Smooth muscle cell (in vitro differentiated cells): ENCODE data around the gene SERPINA3. TPM values are rescaled to one million over a fixed set of nuclear protein-coding genes. Genes with fewer than 3 reads are reported as not detected.

Experiments
- DNase-seq: peaks from one replicate; lab custom pipeline; 2025; ENCODE audit not compliant: unreplicated experiment; lab: John Stamatoyannopoulos, UW
- H2AFZ ChIP-seq: fragments of 200-600 bp; sonication (generic); 2 replicates; pipeline ENCODE4 v1.6.0; 2016; ENCODE audit warnings: antibody characterized with exemption, low read depth, mild to moderate bottlenecking
- H3F3A ChIP-seq: fragments of 200-600 bp; sonication (generic); 2 replicates; pipeline ENCODE4 v1.6.0; 2017; ENCODE audit warnings: antibody characterized with exemption, low read depth
- H3K27ac ChIP-seq: fragments of 200-600 bp; sonication (generic); 2 replicates; pipeline ENCODE4 v1.5.1; 2016; ENCODE audit warnings: low read depth, mild to moderate bottlenecking
- H3K27me3 ChIP-seq: fragments of 200-600 bp; sonication (generic); 2 replicates; pipeline ENCODE4 v1.6.1; 2016; ENCODE audit warnings: low read depth, mild to moderate bottlenecking
- H3K36me3 ChIP-seq: fragments of 200-600 bp; sonication (generic); 2 replicates; pipeline ENCODE4 v1.5.1; 2016; ENCODE audit warnings: low read depth
- H3K4me1 ChIP-seq: fragments of 200-600 bp; sonication (generic); 2 replicates; pipeline ENCODE4 v1.5.1; 2016; ENCODE audit warnings: low read depth
- H3K4me2 ChIP-seq: fragments of 200-600 bp; sonication (generic); 2 replicates; pipeline ENCODE4 v1.6.0; 2016; ENCODE audit warnings: mild to moderate bottlenecking
- H3K4me3 ChIP-seq: fragments of 200-600 bp; sonication (generic); 2 replicates; pipeline ENCODE4 v1.5.1; 2016; ENCODE audit warnings: mild to moderate bottlenecking
- H3K79me2 ChIP-seq: fragments of 200-600 bp; sonication (generic); 2 replicates; pipeline ENCODE4 v1.6.0; 2016; ENCODE audit warnings: low read depth, mild to moderate bottlenecking
- H3K9ac ChIP-seq: fragments of 200-600 bp; sonication (generic); 2 replicates; pipeline ENCODE4 v1.6.0; 2016; ENCODE audit warnings: low read depth
- H3K9me3 ChIP-seq: fragments of 200-600 bp; sonication (generic); replicated peaks from 2 replicates; pipeline ENCODE4 v1.5.1; 2016; ENCODE audit warnings: low read depth
- H4K20me1 ChIP-seq: fragments of 200-600 bp; sonication (generic); 2 replicates; pipeline ENCODE4 v1.6.0; 2016; ENCODE audit warnings: low read depth
- CTCF ChIP-seq: fragments of 200-600 bp; sonication (generic); IDR thresholded peaks from 2 replicates; pipeline ENCODE4 v1.5.1; 2017; ENCODE audit warnings: borderline replicate concordance, mild to moderate bottlenecking, antibody characterized with exemption; ENCODE audit not compliant: insufficient read depth, poor library complexity, severe bottlenecking
- WGBS: methylation state at CpG from one replicate; pipeline ENCODE4 v1.1.7; 2016; ENCODE audit warnings: low lambda C conversion rate; 5-methylcytosine and 5-hydroxymethylcytosine counted together
- polyA plus RNA-seq: library from polyadenylated mRNA; unstranded; fragments of >200 nt; fragmentation: Nextera tagmentation; extraction: Ambion mirVana; gene quantifications from 2 replicates; pipeline ENCODE4 v1.2.1, GENCODE V29; 2016
- total RNA-seq: library from RNA; depleted of rRNA; stranded (reverse); fragments of >200 nt; gene quantifications from 2 replicates; pipeline ENCODE4 v1.2.3, GENCODE V29; 2014

The SERPINA3 gene
- total and polyA plus RNA-seq, 2 experiments from 2014 or later: 0.45 to 3.2 TPM

DNA sequence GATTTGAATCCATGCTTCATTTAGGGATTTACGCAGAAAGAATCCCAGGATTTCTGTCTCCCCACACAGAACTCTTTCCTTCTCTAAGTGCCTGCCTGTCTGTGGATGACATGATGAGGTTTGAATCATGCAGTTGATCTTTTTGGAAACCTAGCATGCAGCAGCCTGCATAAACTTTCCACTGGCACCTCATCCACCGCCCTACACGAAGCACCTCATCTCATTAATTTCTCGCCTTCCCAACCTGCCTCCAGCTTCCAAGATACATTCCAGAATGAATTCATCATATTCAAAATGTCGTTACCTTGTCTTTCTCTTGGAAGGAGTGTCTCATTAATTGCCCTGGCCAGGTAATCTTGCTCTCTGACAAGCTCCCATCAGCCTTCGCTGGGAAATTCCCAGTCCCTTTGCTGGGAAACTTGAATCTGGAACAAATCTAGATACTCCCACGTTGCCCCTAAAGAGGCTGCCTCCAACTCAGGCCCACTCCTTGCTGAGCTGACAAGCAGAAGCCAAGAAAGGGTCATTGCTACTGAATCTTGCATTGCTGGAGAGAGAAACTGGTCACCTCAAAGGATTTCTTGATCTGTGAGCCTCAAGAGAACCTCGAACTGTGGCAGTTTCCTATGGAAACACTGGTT is 48.2 kb downstream of the SERPINA3 start:
- Histone ChIP-seq H3K27me3 (no peaks in the 10 kb centered on the region), H3K79me2 (no peaks in the 10 kb centered on the region), H3K4me1 (no peaks in the 10 kb centered on the region), H3K9me3 (no peaks in the 10 kb centered on the region), H3K9ac (no peak overlapping the region), H3K27ac (no peak overlapping the region), H3K36me3 (no peaks in the 10 kb centered on the region), H3K4me2 (no peak overlapping the region), H3K4me3 (no peak overlapping the region), H2AFZ (no peak overlapping the region), H3F3A (no peaks in the 10 kb centered on the region), H4K20me1 (no peaks in the 10 kb centered on the region)
- DNase-seq: no peak
- no peak for TF ChIP-seq CTCF
- WGBS: 68% methylated on average over 8 of the region's 8 CpGs

DNA sequence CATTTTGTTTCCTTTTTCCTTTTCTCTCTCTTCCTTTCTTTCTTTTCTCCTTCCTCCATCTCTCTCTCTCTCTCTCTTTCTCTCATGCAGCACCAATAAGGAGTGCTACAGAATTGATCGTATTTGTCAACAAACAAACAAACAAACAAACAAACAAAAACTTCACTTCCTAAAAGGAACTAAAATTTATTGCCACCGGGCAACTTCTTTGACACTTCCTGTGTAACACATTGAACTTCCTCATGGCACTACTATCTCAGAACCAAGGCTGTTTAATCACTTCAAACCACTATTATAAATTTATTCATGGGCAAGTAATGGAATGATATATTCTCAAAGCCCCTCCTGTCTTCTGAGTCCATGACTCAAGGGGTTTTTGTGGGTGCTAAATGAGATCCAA is 51.3 kb downstream of the SERPINA3 start:
- Histone ChIP-seq H3K79me2 (no peaks in the 10 kb centered on the region), H3K36me3 (no peaks in the 10 kb centered on the region), H3K27me3 (no peaks in the 10 kb centered on the region), H3K4me3 (no peak overlapping the region), H3K27ac (no peak overlapping the region), H3K9me3 (no peaks in the 10 kb centered on the region), H3K4me1 (no peaks in the 10 kb centered on the region), H3F3A (no peaks in the 10 kb centered on the region), H4K20me1 (no peaks in the 10 kb centered on the region), H3K9ac (no peak overlapping the region), H3K4me2 (no peak overlapping the region), H2AFZ (no peak overlapping the region)
- TF ChIP-seq CTCF: no peak
- no peak for DNase-seq
- 93% methylated on average over 2 of the region's 2 CpGs for WGBS

GRCh38 chr14:94663965-94664704 is 51.9 kb downstream of the SERPINA3 start:
- Histone ChIP-seq H3K9ac (no peak overlapping the region), H3K79me2 (no peaks in the 10 kb centered on the region), H2AFZ (no peak overlapping the region), H3K36me3 (no peaks in the 10 kb centered on the region), H3K27ac (no peak overlapping the region), H3F3A (no peaks in the 10 kb centered on the region), H3K27me3 (no peaks in the 10 kb centered on the region), H3K9me3 (no peaks in the 10 kb centered on the region), H3K4me2 (no peak overlapping the region), H4K20me1 (no peaks in the 10 kb centered on the region), H3K4me1 (no peaks in the 10 kb centered on the region), H3K4me3 (no peak overlapping the region)
- 94% methylated on average over 11 of the region's 11 CpGs for whole genome bisulfite sequencing
- no peak for TF ChIP-seq CTCF
- no peak for DNase-seq
